OCI-LY3 (cell line): Measurements from ENCODE around the gene KIRREL1.

Source experiments
- H2AFZ ChIP-seq: fragments of 200-600, 300-600 bp; shearing (Covaris generic); 2 replicates; pipeline ENCODE4 v1.6.0; 2014; ENCODE audit warnings: antibody characterized with exemption, low read depth, low read length
- H3K27ac ChIP-seq: fragments of 200-600, 300-600 bp; sonication (generic); 2 replicates; pipeline ENCODE4 v1.5.1; 2014; ENCODE audit warnings: mild to moderate bottlenecking, low read length, moderate library complexity, mixed read lengths
- H3K27me3 ChIP-seq: fragments of 200-600, 300-600 bp; sonication (generic); 2 replicates; pipeline ENCODE4 v1.6.1; 2014; ENCODE audit warnings: low read depth, low read length, mixed read lengths
- H3K36me3 ChIP-seq: fragments of 200-600, 300-600 bp; sonication (generic); replicated peaks from 2 replicates; pipeline ENCODE3; 2014; ENCODE audit warnings: low read depth, low read length, mixed read lengths
- H3K4me1 ChIP-seq: fragments of 300-600, 200-600 bp; sonication (generic); 2 replicates; pipeline ENCODE4 v1.6.1; 2014; ENCODE audit warnings: low read length, mixed read lengths
- H3K4me2 ChIP-seq: fragments of 200-600, 300-600 bp; sonication (generic); 2 replicates; pipeline ENCODE4 v1.6.1; 2014; ENCODE audit warnings: low read length, mixed read lengths
- H3K4me3 ChIP-seq: fragments of 300-600, 200-600 bp; sonication (generic); 2 replicates; pipeline ENCODE4 v1.5.1; 2014; ENCODE audit warnings: antibody characterized with exemption, mild to moderate bottlenecking, low read length, moderate library complexity
- H3K79me2 ChIP-seq: fragments of 300-600, 200-600 bp; shearing (Covaris generic); 2 replicates; pipeline ENCODE4 v1.6.1; 2014; ENCODE audit warnings: mild to moderate bottlenecking, low read length, mixed read lengths
- H3K9ac ChIP-seq: fragments of 300-600, 200-600 bp; shearing (Covaris generic); 2 replicates; pipeline ENCODE4 v1.6.0; 2014; ENCODE audit warnings: mild to moderate bottlenecking, low read length, moderate library complexity
- H3K9me3 ChIP-seq: fragments of 200-600, 300-600 bp; shearing (Covaris generic); 2 replicates; pipeline ENCODE4 v1.6.1; 2014; ENCODE audit warnings: low read length, mixed read lengths; ENCODE audit not compliant: insufficient read depth
- H4K20me1 ChIP-seq: fragments of 200-600, 300-600 bp; sonication (generic); 2 replicates; pipeline ENCODE4 v1.6.1; 2016; ENCODE audit warnings: low read length, mixed read lengths; ENCODE audit not compliant: insufficient read depth
- EZH2phosphoT487 ChIP-seq: fragments of 200-600 bp; shearing (Covaris generic); IDR thresholded peaks from 2 replicates; pipeline ENCODE4 v1.6.1; 2018; ENCODE audit warnings: antibody characterized with exemption, mixed run types, low read depth
- TF ChIP-seq, protein P1 (sequence below): fragments of 200-600, 300-600 bp; sonication (generic); IDR thresholded peaks from 2 replicates; pipeline ENCODE4 v1.5.1; 2014; ENCODE audit warnings: antibody characterized with exemption, low read length, low read depth

Gene KIRREL1

DNA sequence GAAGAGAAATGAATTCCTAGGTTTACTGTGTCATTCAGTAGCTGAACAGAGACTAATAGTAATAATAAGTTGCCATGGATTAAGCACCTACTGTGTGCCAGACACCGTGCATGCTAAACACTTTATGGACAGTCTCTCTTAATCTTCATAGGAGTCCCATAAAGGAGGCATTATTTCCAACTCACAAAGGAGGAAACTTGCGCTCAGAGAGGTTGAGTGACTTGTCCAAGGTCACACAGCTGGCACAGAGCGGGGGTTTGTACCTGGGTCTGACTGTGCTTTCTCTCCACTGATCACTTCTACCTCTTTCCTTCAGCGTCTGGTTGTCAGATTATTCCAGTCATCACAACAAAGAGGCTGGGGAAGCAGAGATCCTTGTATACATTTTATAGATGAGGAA lies 91.3 kb downstream of the KIRREL1 start:
- no peak for TF ChIP-seq EZH2phosphoT487
- TF ChIP-seq, protein P1, sequence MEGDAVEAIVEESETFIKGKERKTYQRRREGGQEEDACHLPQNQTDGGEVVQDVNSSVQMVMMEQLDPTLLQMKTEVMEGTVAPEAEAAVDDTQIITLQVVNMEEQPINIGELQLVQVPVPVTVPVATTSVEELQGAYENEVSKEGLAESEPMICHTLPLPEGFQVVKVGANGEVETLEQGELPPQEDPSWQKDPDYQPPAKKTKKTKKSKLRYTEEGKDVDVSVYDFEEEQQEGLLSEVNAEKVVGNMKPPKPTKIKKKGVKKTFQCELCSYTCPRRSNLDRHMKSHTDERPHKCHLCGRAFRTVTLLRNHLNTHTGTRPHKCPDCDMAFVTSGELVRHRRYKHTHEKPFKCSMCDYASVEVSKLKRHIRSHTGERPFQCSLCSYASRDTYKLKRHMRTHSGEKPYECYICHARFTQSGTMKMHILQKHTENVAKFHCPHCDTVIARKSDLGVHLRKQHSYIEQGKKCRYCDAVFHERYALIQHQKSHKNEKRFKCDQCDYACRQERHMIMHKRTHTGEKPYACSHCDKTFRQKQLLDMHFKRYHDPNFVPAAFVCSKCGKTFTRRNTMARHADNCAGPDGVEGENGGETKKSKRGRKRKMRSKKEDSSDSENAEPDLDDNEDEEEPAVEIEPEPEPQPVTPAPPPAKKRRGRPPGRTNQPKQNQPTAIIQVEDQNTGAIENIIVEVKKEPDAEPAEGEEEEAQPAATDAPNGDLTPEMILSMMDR: no peak
- no peak overlapping the region for H3K4me3 ChIP-seq

DNA sequence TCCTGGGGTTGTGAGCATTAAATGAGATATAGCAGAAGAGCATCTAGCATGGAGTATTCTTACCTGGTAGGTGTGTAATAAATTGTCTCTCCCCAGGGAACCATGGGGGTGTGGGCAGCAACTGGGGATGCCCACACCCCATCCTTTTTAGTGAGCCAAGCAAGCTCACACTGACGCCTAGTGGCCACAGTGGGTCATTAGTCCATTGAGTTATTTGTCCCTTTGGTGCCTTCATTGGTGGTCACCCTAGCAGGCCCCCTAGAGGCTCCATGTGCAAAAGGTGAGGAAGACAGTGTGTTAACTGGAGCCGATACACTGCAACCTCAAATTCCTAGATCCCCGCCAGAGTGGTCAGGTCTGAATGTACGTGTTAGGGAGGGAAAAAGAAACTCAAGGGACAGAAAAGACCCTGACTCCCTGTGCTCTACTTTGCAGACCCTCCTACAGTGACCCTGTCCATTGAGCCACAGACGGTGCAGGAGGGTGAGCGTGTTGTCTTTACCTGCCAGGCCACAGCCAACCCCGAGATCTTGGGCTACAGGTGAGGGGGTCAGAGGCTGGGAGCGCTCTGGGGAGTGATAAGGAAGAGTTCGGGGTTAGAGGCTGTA lies 94.0 kb downstream of the KIRREL1 start:
- H3K9ac ChIP-seq: no peak overlapping the region

More for the DNA sequence above, 91.3 kb downstream of the KIRREL1 start:
- Histone ChIP-seq H3K27ac (no peak overlapping the region), H3K36me3 (no peaks in the 10 kb centered on the region), H3K79me2 (no peaks in the 10 kb centered on the region), H3K9me3 (no peaks in the 10 kb centered on the region), H3K4me1 (no peaks in the 10 kb centered on the region), H4K20me1 (no peaks in the 10 kb centered on the region), H3K9ac (no peak overlapping the region), H3K27me3 (peaks cover 51% of the 10 kb centered on the region), H3K4me2 (no peak overlapping the region), H2AFZ (no peak overlapping the region)

DNA sequence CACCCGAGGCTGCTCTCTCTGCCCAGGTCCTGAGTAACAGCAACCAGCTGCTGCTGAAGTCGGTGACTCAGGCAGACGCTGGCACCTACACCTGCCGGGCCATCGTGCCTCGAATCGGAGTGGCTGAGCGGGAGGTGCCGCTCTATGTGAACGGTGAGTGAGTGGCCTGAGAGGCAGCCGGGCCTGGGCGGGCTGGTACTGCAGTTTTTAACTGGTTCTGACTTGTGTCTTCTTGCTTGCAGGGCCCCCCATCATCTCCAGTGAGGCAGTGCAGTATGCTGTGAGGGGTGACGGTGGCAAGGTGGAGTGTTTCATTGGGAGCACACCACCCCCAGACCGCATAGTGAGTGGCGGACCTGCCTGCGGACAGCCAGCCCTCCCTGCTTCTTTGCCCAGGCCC lies 96.0 kb downstream of the KIRREL1 start:
- Histone ChIP-seq H3K4me1 (no peaks in the 10 kb centered on the region), H3K27ac (no peak overlapping the region), H4K20me1 (0 out of 2 replicates have a peak, but pooled peaks cover 5% of the 10 kb centered on the region), H3K9me3 (no peaks in the 10 kb centered on the region), H3K36me3 (no peaks in the 10 kb centered on the region), H2AFZ (no peak overlapping the region), H3K4me2 (no peak overlapping the region), H3K9ac (no peak overlapping the region), H3K4me3 (no peak overlapping the region), H3K27me3 (peaks cover 65% of the 10 kb centered on the region), H3K79me2 (no peaks in the 10 kb centered on the region)
- TF ChIP-seq, protein P1: no peak
- no peak for TF ChIP-seq EZH2phosphoT487

More for the DNA sequence above, 94.0 kb downstream of the KIRREL1 start:
- 0 out of 2 replicates have a peak, but pooled peaks cover 5% of the 10 kb centered on the region for H4K20me1 ChIP-seq
- TF ChIP-seq, protein P1: peak; percentile 97
- no peak for TF ChIP-seq EZH2phosphoT487
- H3K27ac ChIP-seq: no peak overlapping the region
- H3K79me2 ChIP-seq: no peaks in the 10 kb centered on the region
- H3K27me3 ChIP-seq: peaks cover 59% of the 10 kb centered on the region
- no peak overlapping the region for H3K4me2 ChIP-seq
- H3K4me3 ChIP-seq: no peak overlapping the region
- no peaks in the 10 kb centered on the region for H3K9me3 ChIP-seq
- no peaks in the 10 kb centered on the region for H3K36me3 ChIP-seq
- no peaks in the 10 kb centered on the region for H3K4me1 ChIP-seq
- H2AFZ ChIP-seq: no peak overlapping the region

DNA sequence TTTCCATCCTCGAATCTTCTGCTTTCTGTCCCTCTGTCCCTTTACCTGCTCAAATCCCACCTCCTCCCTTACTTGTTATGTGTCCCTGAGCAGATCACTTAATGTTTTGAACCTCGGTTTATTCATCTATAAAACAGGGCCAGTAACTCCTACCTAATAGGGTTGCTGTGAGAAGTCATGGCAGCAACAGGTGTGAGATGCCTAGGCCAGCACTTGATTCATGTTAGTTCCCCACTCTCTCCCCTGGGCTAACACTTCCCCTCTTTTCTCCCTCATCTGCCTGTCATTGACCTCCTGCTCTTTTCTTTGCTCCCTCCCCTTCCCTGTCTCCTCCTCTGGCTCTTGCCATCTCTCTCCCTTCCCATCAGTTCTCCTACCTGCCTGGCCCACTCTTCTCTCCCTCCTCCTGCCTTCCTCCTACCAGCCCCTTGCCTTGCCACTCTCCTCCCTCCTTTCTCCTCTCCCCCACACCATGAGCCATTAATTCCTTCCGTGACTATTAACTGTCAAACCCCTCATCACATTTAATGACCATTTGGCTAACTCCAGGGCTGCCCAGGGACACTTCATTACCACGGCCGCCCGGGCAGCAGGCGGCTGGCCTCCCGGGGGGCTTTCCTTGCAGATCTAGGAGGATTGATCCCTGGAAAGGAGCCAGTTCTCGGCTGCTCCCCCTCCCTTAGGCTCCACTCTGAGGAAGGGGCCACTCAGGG lies 96.6 kb downstream of the KIRREL1 start:
- Histone ChIP-seq H3K27ac (no peak overlapping the region), H3K4me2 (no peak overlapping the region), H4K20me1 (0 out of 2 replicates have a peak, but pooled peaks cover 5% of the 10 kb centered on the region), H3K79me2 (no peaks in the 10 kb centered on the region), H3K9ac (no peak overlapping the region), H3K36me3 (no peaks in the 10 kb centered on the region), H2AFZ (no peak overlapping the region), H3K9me3 (no peaks in the 10 kb centered on the region), H3K27me3 (peaks cover 64% of the 10 kb centered on the region), H3K4me1 (no peaks in the 10 kb centered on the region), H3K4me3 (no peak overlapping the region)
- TF ChIP-seq EZH2phosphoT487: no peak
- TF ChIP-seq, protein P1: no peak
